Aorta (tissue), 5 donors: ENCODE measurements around the gene LNPEP. TPM values are rescaled to one million over a fixed set of nuclear protein-coding genes. Genes with fewer than 3 reads are reported as not detected.

Experiments used
- ATAC-seq: fragments of 200-7000 bp; cut with Tn5 transposase; one replicate; pipeline ENCODE4 v1.9.1; 2022; ENCODE audit warnings: moderate library complexity; ENCODE audit not compliant: low FRiP score
- DNase-seq, 2 donors: peaks; one replicate each; pipeline ENCODE4 v3.0.0-alpha.2; 2020
- H3K27ac ChIP-seq, 2 donors: one replicate each; pipeline ENCODE4 v1.5.1; 2013; ENCODE audit warnings: low read length in 2 of 2, mild to moderate bottlenecking in 2 of 2, moderate library complexity in 2 of 2, control low read depth in 1 of 2, inconsistent platforms in 1 of 2, low read depth in 1 of 2
- H3K27me3 ChIP-seq, 2 donors: one replicate each; pipeline ENCODE4 v1.6.1; 2013; ENCODE audit warnings: control low read depth in 1 of 2, low read length in 1 of 2, mild to moderate bottlenecking in 1 of 2, moderate library complexity in 1 of 2; ENCODE audit not compliant: insufficient read depth in 2 of 2, control insufficient read depth in 1 of 2
- H3K36me3 ChIP-seq, 2 donors: one replicate each; pipeline ENCODE4 v1.6.1; 2013; ENCODE audit warnings: control low read depth in 1 of 2, low read length in 1 of 2, mild to moderate bottlenecking in 1 of 2; ENCODE audit not compliant: insufficient read depth in 2 of 2, control insufficient read depth in 1 of 2
- H3K4me1 ChIP-seq, 2 donors: one replicate each; pipeline ENCODE4 v1.6.1; 2013; ENCODE audit warnings: low read length in 2 of 2, control low read depth in 1 of 2, mild to moderate bottlenecking in 1 of 2, moderate library complexity in 1 of 2; ENCODE audit not compliant: insufficient read depth in 2 of 2, control insufficient read depth in 1 of 2
- H3K4me3 ChIP-seq, 2 donors: one replicate each; pipeline ENCODE4 v1.5.1; 2013; ENCODE audit warnings: low read length in 2 of 2, control low read depth in 1 of 2, mild to moderate bottlenecking in 1 of 2
- H3K9me3 ChIP-seq: one replicate; pipeline ENCODE4 v1.6.1; 2013; ENCODE audit warnings: mild to moderate bottlenecking, low read length; ENCODE audit not compliant: control insufficient read depth
- WGBS, 2 donors: extraction: QIAGEN DNeasy Blood & Tissue Kit; methylation state at CpG; one replicate each; pipeline ENCODE4 v1.1.7; 2013; 5-methylcytosine and 5-hydroxymethylcytosine counted together
- intact Hi-C, 2 donors: fragments of 100-400 bp; cut with DNase I; formaldehyde crosslinking; loops; one replicate each; pipeline versions ENCODE4 v1.14.2 to v1.15.0; 2022
- polyA plus RNA-seq, 2 donors: library from polyadenylated mRNA; stranded (reverse); fragments of 200-250 nt; gene quantifications; one replicate each; pipeline ENCODE4 v1.2.3, GENCODE V29; 2013
- total RNA-seq, 2 donors: library from RNA; stranded (reverse); fragmentation: NEBNext Ultra II Directional; extraction: Animal tissue kit (Norgen Biotek cat#: 25700); gene quantifications; one replicate each; pipeline ENCODE4 v1.2.1, GENCODE V29; 2021
- donor health status: healthy with polysubstance abuse.
- donor health status: Bipolar disorder and iron deficiency.
- donor health status: DM: no; HTN: no; CAD: no.
- donor health status: DM: no; HTN: no; CAD: no.
- donor health status: DM: yes; HTN: yes; CAD: no.

LNPEP gene
- total and polyA plus RNA-seq, 4 donors = 3.1 to 69.8 (median 29.5) TPM

DNA sequence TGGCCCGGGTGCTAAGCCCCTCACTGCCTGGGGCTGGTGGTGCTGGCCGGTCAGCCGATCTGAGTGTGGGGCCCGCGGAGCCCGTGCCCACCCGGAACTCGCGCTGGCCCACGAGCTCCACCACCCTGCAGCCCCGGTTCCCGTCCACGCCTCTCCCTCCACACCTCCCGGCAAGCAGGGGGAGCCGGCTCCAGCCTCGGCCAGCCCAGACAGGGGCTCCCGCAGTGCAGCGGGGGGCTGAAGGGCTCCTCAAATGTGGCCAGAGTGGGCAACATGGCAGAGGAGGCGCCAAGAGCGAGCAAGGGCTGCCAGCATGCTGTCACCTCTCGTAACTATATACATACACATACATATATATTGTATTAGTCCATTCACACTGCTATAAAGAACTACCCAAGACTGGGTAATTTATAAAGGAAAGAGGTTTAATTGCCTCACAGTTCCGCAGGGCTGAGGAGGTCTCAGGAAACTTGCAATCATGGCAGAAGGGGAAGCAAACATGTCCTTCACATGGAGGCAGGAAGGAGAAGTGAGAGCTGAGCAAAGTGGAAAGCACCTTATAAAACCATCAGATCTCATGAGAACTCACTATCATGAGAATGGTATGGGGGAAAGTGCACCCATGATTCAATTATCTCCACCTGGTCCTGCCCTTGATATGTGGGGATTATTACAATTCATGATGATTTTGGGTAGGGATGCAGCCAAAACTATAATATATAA lies 149.7 kb downstream of the LNPEP start:
- WGBS, 2 donors = 97 to 98% methylated on average over 21 to 22 of the region's 22 CpGs
- intact Hi-C loops = no loop called here

More for the DNA sequence above, 149.7 kb downstream of the LNPEP start:
- H3K36me3 ChIP-seq = no peaks in the 10 kb centered on the region
- H3K27ac ChIP-seq = no peak overlapping the region
- peaks cover 0 to 3% of the 10 kb centered on the region in 2 donors for H3K27me3 ChIP-seq
- DNase-seq = no peak
- no peak for ATAC-seq
- no peak overlapping the region for H3K4me3 ChIP-seq
- peaks cover 2% of the 10 kb centered on the region for H3K9me3 ChIP-seq
- no peaks in the 10 kb centered on the region for H3K4me1 ChIP-seq

Other genes starting within 250 kb of the LNPEP start
- gene ERAP1, start 128.1 kb upstream of the LNPEP start, total RNA-seq = 10 to 100 TPM; 35.7 to 50.6 TPM
- gene ERAP1, start 128.1 kb upstream of the LNPEP start, polyA plus RNA-seq = 10 to 100 TPM in 1 of 2 donors, 1 to 10 TPM in 1; 8.4 to 10.5 TPM
- 10 to 100 TPM; 10.8 to 24.2 TPM for gene ERAP2, start 59.6 kb upstream of the LNPEP start, total RNA-seq
- gene ERAP2, start 59.6 kb upstream of the LNPEP start, polyA plus RNA-seq = 1 to 10 TPM in 1 of 2 donors, under 1 TPM in 1; 0.63 to 1.0 TPM
- not detected for gene LIX1, start 206.5 kb downstream of the LNPEP start, total RNA-seq
- not detected for gene LIX1, start 206.5 kb downstream of the LNPEP start, polyA plus RNA-seq
- 10 to 100 TPM; 22.0 to 23.9 TPM for gene RIOK2, start 247.2 kb downstream of the LNPEP start, total RNA-seq
- 10 to 100 TPM; 15.8 to 16.3 TPM for gene RIOK2, start 247.2 kb downstream of the LNPEP start, polyA plus RNA-seq